Astrocyte (in vitro differentiated cells and primary cell): Measurements from ENCODE around the gene MX2.

ENCODE experiments used
- EZH2 ChIP-seq: IDR thresholded peaks from 2 replicates; pipeline ENCODE4 v1.6.1; 2012; ENCODE audit warnings: mild to moderate bottlenecking, low read length, inconsistent platforms; ENCODE audit not compliant: insufficient read depth
- TF ChIP-seq, protein P1 (sequence below): IDR thresholded peaks from 2 replicates; pipeline ENCODE4 v1.5.1; 2011; ENCODE audit warnings: low read depth, mild to moderate bottlenecking, inconsistent platforms, low read length, moderate library complexity; ENCODE audit not compliant: insufficient read depth

DNA sequence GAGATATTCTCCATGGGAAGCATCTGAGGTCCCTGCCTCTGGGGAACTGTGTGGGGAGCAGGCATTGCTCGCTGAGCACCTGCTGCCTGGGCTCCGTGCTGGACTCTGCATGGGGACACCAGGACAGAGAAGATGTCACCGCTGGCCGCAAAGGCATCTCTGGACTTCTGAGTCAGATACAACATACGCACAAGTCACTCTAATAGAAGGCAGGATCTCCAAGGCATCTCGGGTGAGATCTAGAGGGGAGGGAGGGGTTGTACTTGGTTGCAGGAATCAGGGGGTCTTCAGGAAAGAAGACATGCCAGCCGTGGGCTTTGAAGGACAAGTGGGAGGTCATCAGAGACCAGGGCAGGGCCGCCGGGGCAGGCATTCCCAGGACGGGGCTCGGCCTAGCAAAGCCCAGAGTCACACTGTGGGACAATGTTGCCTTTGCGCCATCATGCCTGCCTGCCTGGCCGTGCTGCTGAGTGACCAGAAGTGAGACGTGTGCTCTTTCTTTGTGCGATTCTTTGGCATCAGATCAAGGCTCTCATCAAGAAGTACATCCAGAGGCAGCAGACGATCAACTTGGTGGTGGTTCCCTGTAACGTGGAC lies 28.3 kb downstream of the MX2 start:
- TF ChIP-seq, protein P1, sequence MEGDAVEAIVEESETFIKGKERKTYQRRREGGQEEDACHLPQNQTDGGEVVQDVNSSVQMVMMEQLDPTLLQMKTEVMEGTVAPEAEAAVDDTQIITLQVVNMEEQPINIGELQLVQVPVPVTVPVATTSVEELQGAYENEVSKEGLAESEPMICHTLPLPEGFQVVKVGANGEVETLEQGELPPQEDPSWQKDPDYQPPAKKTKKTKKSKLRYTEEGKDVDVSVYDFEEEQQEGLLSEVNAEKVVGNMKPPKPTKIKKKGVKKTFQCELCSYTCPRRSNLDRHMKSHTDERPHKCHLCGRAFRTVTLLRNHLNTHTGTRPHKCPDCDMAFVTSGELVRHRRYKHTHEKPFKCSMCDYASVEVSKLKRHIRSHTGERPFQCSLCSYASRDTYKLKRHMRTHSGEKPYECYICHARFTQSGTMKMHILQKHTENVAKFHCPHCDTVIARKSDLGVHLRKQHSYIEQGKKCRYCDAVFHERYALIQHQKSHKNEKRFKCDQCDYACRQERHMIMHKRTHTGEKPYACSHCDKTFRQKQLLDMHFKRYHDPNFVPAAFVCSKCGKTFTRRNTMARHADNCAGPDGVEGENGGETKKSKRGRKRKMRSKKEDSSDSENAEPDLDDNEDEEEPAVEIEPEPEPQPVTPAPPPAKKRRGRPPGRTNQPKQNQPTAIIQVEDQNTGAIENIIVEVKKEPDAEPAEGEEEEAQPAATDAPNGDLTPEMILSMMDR = no peak
- TF ChIP-seq EZH2 = no peak
